ENCODE measurements around the gene ANXA5. TPM values are rescaled to one million over a fixed set of nuclear protein-coding genes. Genes with fewer than 3 reads are reported as not detected.

Gene ANXA5
- polyA plus RNA-seq, 1 of the 3 experiments (the other 2 are of a cell fraction) = 379 TPM

DNA sequence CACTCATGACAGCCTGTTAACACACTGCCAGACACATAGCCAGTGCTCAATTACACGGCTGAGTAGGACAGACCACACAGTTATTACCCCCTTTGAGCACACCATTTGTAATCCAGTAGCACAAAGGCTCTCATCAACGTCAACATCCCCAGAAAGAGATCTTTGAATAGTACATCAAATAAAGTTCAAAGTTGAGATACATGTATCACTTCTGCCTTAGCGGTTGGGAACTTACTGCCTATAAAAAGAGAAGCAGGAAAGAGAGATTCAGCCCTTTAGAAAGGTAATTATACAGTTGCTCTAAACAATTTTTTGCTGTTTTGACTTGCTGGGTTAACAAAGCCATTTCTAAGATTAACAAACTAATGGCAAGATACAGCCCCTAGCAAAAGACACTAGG, 16.2 kb downstream of the ANXA5 start:
- H3K9me2 ChIP-seq = peaks cover 4% of the 10 kb centered on the region; the same call in 1 of the 2 replicates
- 83% methylated on average over 3 of the region's 3 CpGs for WGBS (ENCODE audit: low lambda C conversion rate)
- POLR2A ChIA-PET = no interaction called here
- H3K9me3 ChIP-seq = no peaks in the 10 kb centered on the region
- peaks cover 93 to 96% of the 10 kb centered on the region in 2 experiments for H3K36me3 ChIP-seq (replicated peaks in 1 of 2; ENCODE audit: control insufficient read depth in 1 of 2, insufficient read depth in 2 of 2, low read length in 1 of 2)
- H3K79me2 ChIP-seq (ENCODE audit: insufficient read depth) = peaks cover 47% of the 10 kb centered on the region
- peaks cover 19% of the 10 kb centered on the region for H3F3A ChIP-seq (replicated peaks; ENCODE audit: insufficient read depth)
- no peak overlapping the region for H2AFZ ChIP-seq (ENCODE audit: low read depth)
- TF ChIP-seq FOSL2 (IDR thresholded peaks at IDR 0.05; ENCODE audit: borderline replicate concordance, low read depth) (no peak), GATA2 (CRISPR knock-in tag; IDR thresholded peaks at IDR 0.05) (no peak), MXI1 (IDR thresholded peaks at IDR 0.05; ENCODE audit: low read depth, low read length) (no peak)
- TF ChIP-seq, protein P1, sequence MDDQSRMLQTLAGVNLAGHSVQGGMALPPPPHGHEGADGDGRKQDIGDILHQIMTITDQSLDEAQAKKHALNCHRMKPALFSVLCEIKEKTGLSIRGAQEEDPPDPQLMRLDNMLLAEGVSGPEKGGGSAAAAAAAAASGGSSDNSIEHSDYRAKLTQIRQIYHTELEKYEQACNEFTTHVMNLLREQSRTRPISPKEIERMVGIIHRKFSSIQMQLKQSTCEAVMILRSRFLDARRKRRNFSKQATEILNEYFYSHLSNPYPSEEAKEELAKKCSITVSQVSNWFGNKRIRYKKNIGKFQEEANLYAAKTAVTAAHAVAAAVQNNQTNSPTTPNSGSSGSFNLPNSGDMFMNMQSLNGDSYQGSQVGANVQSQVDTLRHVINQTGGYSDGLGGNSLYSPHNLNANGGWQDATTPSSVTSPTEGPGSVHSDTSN (IDR thresholded peaks at IDR 0.05) = no peak
- no peaks in the 10 kb centered on the region for H3K27me3 ChIP-seq (ENCODE audit: insufficient read depth)
- H3K9ac ChIP-seq = no peak overlapping the region
- no peak overlapping the region for H3K27ac ChIP-seq (ENCODE audit: low read depth in 2 of 2, low read length in 1 of 2)
- H3K4me1 ChIP-seq (ENCODE audit: control insufficient read depth in 1 of 2, insufficient read depth in 2 of 2, low read depth in 1 of 2, low read length in 1 of 2) = no peaks in the 10 kb centered on the region
- CTCF ChIA-PET = no interaction called here
- H3K4me2 ChIP-seq = no peak overlapping the region
- H3K4me3 ChIP-seq (ENCODE audit: low read depth in 2 of 2, low read length in 1 of 2) = no peak overlapping the region
- H4K20me1 ChIP-seq (ENCODE audit: insufficient read depth) = peaks cover 10% of the 10 kb centered on the region
- no peak for DNase-seq

DNA sequence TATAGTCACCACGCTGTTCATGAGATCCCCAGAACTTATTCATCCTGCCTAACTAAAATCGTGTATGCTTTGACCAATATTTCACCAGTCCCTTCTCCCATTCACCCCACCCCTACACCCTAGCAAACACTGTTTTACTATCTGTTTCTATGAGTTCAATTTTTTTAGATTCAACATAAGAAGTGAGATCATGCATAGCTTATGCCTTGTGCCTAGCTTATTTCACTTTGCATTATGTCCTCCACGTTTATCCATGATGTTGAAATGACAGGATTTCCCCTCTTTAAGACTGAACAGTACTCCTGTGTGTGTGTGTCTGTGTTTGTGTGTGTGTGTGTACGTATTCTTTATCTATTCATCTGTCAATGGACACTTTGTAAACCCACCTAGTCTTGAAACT, 16.8 kb downstream of the ANXA5 start:
- 80% methylated on average over 4 of the region's 4 CpGs for WGBS (ENCODE audit: low lambda C conversion rate)
- Histone ChIP-seq H3K9me3 (no peaks in the 10 kb centered on the region), H3K4me3 (ENCODE audit: low read depth in 2 of 2, low read length in 1 of 2) (no peak overlapping the region), H3K4me1 (ENCODE audit: control insufficient read depth in 1 of 2, insufficient read depth in 2 of 2, low read depth in 1 of 2, low read length in 1 of 2) (no peaks in the 10 kb centered on the region), H3K4me2 (no peak overlapping the region), H3K9ac (no peak overlapping the region), H2AFZ (ENCODE audit: low read depth) (no peak overlapping the region), H4K20me1 (ENCODE audit: insufficient read depth) (peaks cover 5% of the 10 kb centered on the region; the same call in 1 of the 2 replicates), H3K9me2 (peaks cover 4% of the 10 kb centered on the region; the same call in 1 of the 2 replicates), H3K36me3 (replicated peaks in 1 of 2; ENCODE audit: control insufficient read depth in 1 of 2, insufficient read depth in 2 of 2, low read length in 1 of 2) (peaks cover 89 to 97% of the 10 kb centered on the region in 2 experiments), H3K27ac (ENCODE audit: low read depth in 2 of 2, low read length in 1 of 2) (no peak overlapping the region), H3K79me2 (ENCODE audit: insufficient read depth) (peaks cover 42% of the 10 kb centered on the region), H3F3A (replicated peaks; ENCODE audit: insufficient read depth) (peaks cover 19% of the 10 kb centered on the region), H3K27me3 (ENCODE audit: insufficient read depth) (no peaks in the 10 kb centered on the region)
- POLR2A ChIA-PET = no interaction called here
- TF ChIP-seq FOXJ3 (CRISPR knock-in tag; IDR thresholded peaks at IDR 0.05) (no peak), ELF1 (IDR thresholded peaks at IDR 0.05) (no peak), GATA2 (CRISPR knock-in tag; IDR thresholded peaks at IDR 0.05) (no peak), MXI1 (IDR thresholded peaks at IDR 0.05; ENCODE audit: low read depth, low read length) (no peak)
- TF ChIP-seq, protein P2, sequence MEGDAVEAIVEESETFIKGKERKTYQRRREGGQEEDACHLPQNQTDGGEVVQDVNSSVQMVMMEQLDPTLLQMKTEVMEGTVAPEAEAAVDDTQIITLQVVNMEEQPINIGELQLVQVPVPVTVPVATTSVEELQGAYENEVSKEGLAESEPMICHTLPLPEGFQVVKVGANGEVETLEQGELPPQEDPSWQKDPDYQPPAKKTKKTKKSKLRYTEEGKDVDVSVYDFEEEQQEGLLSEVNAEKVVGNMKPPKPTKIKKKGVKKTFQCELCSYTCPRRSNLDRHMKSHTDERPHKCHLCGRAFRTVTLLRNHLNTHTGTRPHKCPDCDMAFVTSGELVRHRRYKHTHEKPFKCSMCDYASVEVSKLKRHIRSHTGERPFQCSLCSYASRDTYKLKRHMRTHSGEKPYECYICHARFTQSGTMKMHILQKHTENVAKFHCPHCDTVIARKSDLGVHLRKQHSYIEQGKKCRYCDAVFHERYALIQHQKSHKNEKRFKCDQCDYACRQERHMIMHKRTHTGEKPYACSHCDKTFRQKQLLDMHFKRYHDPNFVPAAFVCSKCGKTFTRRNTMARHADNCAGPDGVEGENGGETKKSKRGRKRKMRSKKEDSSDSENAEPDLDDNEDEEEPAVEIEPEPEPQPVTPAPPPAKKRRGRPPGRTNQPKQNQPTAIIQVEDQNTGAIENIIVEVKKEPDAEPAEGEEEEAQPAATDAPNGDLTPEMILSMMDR (IDR thresholded peaks at IDR 0.05) = no peak
- CTCF ChIA-PET = no interaction called here
- no peak for DNase-seq

DNA sequence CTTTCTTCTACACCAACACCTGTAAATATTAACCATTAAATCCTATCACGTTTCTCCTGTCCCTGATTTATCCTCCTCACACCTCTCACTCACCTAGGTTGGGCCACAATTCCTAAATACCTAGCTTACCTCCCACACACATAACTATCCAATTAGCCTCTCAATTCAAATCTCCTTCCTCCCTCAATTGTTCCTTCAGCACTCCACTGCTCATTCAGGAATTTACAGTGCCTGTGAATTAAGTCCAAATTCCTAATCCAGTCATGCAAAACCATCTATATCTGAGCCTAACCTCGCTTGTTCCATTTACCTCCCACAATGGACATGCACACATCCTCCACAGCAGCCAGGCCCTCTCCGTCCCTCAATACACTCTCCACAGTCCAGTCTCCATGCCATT, 17.5 kb downstream of the ANXA5 start:
- no peaks in the 10 kb centered on the region for H3K4me1 ChIP-seq (ENCODE audit: control insufficient read depth in 1 of 2, insufficient read depth in 2 of 2, low read depth in 1 of 2, low read length in 1 of 2)
- no peak overlapping the region for H3K4me2 ChIP-seq
- H4K20me1 ChIP-seq (ENCODE audit: insufficient read depth) = 0 out of 2 replicates have a peak, but pooled peaks cover 5% of the 10 kb centered on the region
- CTCF ChIA-PET = no interaction called here
- no peak overlapping the region for H2AFZ ChIP-seq (ENCODE audit: low read depth)
- peaks cover 41% of the 10 kb centered on the region for H3K79me2 ChIP-seq (ENCODE audit: insufficient read depth)
- DNase-seq = no peak
- H3F3A ChIP-seq (replicated peaks; ENCODE audit: insufficient read depth) = peaks cover 19% of the 10 kb centered on the region
- H3K27ac ChIP-seq (ENCODE audit: low read depth in 2 of 2, low read length in 1 of 2) = no peak overlapping the region
- no peaks in the 10 kb centered on the region for H3K27me3 ChIP-seq (ENCODE audit: insufficient read depth)
- POLR2A ChIA-PET = no interaction called here
- H3K4me3 ChIP-seq (ENCODE audit: low read depth in 2 of 2, low read length in 1 of 2) = no peak overlapping the region
- H3K9ac ChIP-seq = no peak overlapping the region
- peaks cover 4% of the 10 kb centered on the region; the same call in 1 of the 2 replicates for H3K9me2 ChIP-seq
- 95% methylated on average over 3 of the region's 3 CpGs for WGBS (ENCODE audit: low lambda C conversion rate)
- no peaks in the 10 kb centered on the region for H3K9me3 ChIP-seq
- peaks cover 90 to 94% of the 10 kb centered on the region in 2 experiments for H3K36me3 ChIP-seq (replicated peaks in 1 of 2; ENCODE audit: control insufficient read depth in 1 of 2, insufficient read depth in 2 of 2, low read length in 1 of 2)
- TF ChIP-seq, protein P3, sequence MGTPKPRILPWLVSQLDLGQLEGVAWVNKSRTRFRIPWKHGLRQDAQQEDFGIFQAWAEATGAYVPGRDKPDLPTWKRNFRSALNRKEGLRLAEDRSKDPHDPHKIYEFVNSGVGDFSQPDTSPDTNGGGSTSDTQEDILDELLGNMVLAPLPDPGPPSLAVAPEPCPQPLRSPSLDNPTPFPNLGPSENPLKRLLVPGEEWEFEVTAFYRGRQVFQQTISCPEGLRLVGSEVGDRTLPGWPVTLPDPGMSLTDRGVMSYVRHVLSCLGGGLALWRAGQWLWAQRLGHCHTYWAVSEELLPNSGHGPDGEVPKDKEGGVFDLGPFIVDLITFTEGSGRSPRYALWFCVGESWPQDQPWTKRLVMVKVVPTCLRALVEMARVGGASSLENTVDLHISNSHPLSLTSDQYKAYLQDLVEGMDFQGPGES (IDR thresholded peaks at IDR 0.05; ENCODE audit: low read depth, low read length) = no peak
- TF ChIP-seq, protein P4, sequence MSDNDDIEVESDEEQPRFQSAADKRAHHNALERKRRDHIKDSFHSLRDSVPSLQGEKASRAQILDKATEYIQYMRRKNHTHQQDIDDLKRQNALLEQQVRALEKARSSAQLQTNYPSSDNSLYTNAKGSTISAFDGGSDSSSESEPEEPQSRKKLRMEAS (IDR thresholded peaks at IDR 0.05; ENCODE audit: low read depth) = no peak
- TF ChIP-seq RFX5 (IDR thresholded peaks at IDR 0.05; ENCODE audit: low read length) (no peak), RXRA (IDR thresholded peaks at IDR 0.05; ENCODE audit: borderline replicate concordance, low read depth) (no peak), FOXM1 (IDR thresholded peaks at IDR 0.05; ENCODE audit: low read depth) (no peak), TEAD4 (IDR thresholded peaks at IDR 0.05; ENCODE audit: borderline replicate concordance, insufficient read depth) (no peak), TCF12 (IDR thresholded peaks at IDR 0.05) (no peak), YY1 (IDR thresholded peaks at IDR 0.05; ENCODE audit: low read depth) (no peak), TAF1 (IDR thresholded peaks at IDR 0.05; ENCODE audit: borderline replicate concordance, low read depth, low read length) (no peak), SMC3 (IDR thresholded peaks at IDR 0.05; ENCODE audit: low read depth, low read length) (no peak)
- TF ChIP-seq, protein P1 (IDR thresholded peaks at IDR 0.05) = no peak
